ENCODE measurements around the gene CD101.

DNA sequence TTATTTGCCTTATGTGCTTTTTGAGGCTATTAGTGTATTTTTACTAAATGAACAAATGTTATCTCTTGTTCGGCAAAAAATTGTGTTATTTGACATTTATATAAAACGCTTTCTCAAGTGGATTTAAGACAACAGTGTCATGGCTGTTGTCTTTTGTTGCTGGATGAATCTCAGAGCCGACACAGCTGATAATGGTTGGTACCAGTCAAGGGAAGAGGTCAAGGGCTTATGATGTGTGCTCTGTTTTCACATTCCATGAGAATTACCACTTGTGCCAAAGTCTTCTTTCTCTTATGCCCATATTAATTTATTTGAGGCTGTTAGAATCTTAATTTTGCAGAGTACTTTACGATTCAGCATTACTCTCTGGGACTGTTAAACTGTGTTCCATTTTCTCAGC, 17.9 kb upstream of the CD101 start:
- no peak for TF ChIP-seq EZH2 (IDR thresholded peaks at IDR 0.05; ENCODE audit: borderline replicate concordance, low read depth, low read length, poor library complexity, severe bottlenecking)
- no peak for TF ChIP-seq CTCF (conservative IDR thresholded peaks at IDR 0.05; ENCODE audit: low read depth, low read length)

Data from A673 (cell line).